ENCODE measurements around the gene DNAH9. TPM values are rescaled to one million over a fixed set of nuclear protein-coding genes. Genes with fewer than 3 reads are reported as not detected.

The DNAH9 gene
- total RNA-seq, 2 experiments from 2014 or later = not detected

DNA sequence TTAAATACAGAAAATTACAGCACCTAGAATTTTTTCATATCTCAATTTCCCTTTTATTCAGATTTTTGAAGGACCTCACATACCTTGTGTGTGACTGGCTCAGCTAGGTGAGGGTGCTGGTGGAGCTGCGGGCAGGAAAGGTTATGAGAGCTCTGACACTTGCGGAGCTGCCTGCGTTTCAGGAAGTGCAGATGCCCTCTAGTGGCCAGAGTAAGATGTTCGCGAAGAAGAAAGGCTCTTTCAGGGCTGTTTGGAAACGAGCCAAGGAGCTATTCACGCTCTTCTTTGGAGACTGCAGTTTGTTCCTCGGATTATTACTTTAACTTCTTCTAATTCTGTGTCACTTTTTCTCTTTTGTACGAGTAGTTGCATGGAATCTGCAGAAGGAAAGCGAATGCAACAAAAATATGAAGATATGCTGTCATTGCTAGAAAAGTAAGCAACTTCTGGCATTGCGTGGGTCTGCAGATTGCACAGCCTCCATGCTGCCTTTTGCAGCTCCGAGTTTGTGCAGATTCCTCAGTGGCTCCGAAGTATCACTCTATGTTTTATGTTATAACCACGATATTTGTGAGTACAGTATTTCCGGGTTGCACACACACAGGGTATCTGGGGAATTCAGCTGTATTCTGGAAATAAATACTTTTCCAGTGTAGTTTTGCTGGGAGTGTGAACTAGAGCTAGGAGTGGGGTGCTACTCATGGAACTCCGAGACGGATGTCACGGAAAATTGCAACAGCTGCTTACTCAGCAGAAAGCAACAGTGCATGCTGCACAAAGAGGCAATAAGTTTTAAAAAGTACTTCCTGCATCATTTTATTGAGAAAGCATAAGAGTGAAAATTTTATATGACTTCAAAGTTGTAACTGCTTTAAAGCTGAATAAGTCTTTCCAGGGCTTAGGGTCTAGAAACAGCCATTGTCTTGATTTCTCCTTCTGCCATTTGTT is 46.3 kb downstream of the DNAH9 start:
- Mint-ChIP-seq H3K27me3 (no peaks in the 10 kb centered on the region), H3K36me3 (ENCODE audit: low read depth) (no peaks in the 10 kb centered on the region), H3K9me3 (no peaks in the 10 kb centered on the region), H3K27ac (no peak overlapping the region), H3K4me1 (no peaks in the 10 kb centered on the region), H3K4me3 (no peak overlapping the region)
- CTCF ChIA-PET = interaction anchor here (1.1 to 1.2 kb wide), 5 partner anchors 9 to 769 kb away, joined by 3 to 11 read pairs (median 4); partner anchors contain the start of gene ZNF18
- POLR2A ChIA-PET = no interaction called here
- DNase-seq = peak; percentile 24

DNA sequence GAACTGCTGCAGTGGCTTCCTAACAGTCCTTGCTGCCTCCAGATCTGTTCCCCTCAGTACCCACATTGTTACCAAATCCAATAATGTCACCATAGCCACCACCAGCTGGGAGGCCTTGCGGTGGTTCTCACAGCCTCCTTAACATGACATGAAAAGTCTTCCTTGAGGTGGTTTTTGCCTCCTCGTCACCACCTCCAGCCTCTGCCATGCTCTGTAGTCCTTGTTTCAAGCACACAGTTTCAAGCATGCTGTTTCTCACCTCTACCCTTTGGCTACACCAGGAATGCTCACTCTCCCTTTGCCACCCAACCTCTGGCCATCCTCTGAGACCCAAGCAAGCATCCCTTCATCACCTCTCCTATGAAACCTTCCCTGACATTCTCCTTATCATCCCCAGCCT is 47.2 kb downstream of the DNAH9 start:
- no peaks in the 10 kb centered on the region for H3K36me3 Mint-ChIP-seq (ENCODE audit: low read depth)
- no peaks in the 10 kb centered on the region for H3K27me3 Mint-ChIP-seq
- POLR2A ChIA-PET = no interaction called here
- no peaks in the 10 kb centered on the region for H3K4me1 Mint-ChIP-seq
- no peak overlapping the region for H3K27ac Mint-ChIP-seq
- no peak overlapping the region for H3K4me3 Mint-ChIP-seq
- H3K9me3 Mint-ChIP-seq = no peaks in the 10 kb centered on the region
- CTCF ChIA-PET = no interaction called here
- no peak for DNase-seq

DNA sequence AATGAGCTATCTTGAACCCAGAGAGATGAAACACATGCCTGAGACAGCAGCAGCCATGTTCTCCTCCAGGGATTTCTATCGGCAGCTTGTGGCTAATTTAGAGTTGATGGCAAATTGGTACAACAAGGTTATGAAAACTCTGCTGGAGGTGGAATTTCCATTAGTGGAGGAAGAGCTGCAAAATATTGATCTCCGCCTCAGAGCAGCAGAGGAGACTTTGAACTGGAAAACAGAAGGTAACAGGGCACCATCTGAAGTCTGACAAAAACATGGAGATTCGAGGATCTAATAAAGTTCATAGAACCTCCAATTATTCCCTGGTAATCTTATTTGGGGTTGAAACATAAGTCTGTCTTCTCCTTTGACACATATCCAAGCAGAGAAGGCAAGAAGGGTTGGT is 52.8 kb downstream of the DNAH9 start:
- Mint-ChIP-seq H3K4me1 (no peaks in the 10 kb centered on the region), H3K27ac (no peak overlapping the region), H3K36me3 (ENCODE audit: low read depth) (no peaks in the 10 kb centered on the region), H3K27me3 (no peaks in the 10 kb centered on the region), H3K9me3 (peaks cover 2% of the 10 kb centered on the region), H3K4me3 (no peak overlapping the region)
- no peak for DNase-seq
- POLR2A ChIA-PET = no interaction called here
- CTCF ChIA-PET = no interaction called here

DNA sequence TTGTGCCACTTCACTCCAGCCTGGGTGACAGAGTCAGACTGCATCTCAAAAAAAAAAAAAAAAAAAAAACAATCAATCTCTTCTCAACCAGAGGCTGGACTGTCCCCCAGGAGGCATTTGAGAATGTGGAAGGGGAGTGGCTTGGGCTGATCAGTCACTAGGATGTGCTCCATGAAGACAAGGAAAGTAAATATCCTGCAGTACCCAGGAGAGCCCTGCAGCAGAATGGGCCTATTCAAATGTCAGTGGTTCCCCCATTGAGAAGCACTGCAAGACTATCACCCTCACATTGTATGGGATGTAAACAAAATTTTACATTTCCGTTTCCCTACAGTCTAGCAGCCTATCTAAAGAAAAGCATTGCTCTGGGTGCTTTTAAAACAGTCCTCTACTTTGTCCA is 70.3 kb downstream of the DNAH9 start:
- H3K27me3 Mint-ChIP-seq = no peaks in the 10 kb centered on the region
- no peak for DNase-seq
- ChIA-PET POLR2A (no interaction called here), CTCF (no interaction called here)
- H3K9me3 Mint-ChIP-seq = peaks cover 6% of the 10 kb centered on the region
- no peak overlapping the region for H3K27ac Mint-ChIP-seq
- no peaks in the 10 kb centered on the region for H3K4me1 Mint-ChIP-seq
- no peak overlapping the region for H3K4me3 Mint-ChIP-seq
- H3K36me3 Mint-ChIP-seq (ENCODE audit: low read depth) = no peaks in the 10 kb centered on the region

DNA sequence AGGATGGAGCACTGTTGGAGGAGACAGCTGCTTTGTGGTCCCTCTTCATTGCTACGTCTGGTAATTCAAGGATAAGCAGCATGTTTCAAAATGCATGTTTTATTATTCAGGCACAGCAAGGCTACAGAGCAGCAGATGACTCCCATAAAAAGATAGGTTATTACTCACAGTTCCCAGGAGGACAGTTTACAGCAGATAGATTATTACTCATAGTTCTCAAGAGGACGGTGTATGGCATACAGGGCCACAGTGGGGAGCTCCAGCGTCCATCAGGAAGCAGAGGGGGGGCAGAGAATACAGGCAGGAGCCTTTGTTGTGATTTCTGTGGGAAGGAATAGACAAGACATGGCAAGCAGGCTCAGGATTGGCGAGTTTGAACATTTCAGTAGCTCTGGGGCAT is 72.9 kb downstream of the DNAH9 start:
- H3K27ac Mint-ChIP-seq = no peak overlapping the region
- no peak overlapping the region for H3K4me3 Mint-ChIP-seq
- ChIA-PET CTCF (no interaction called here), POLR2A (no interaction called here)
- no peaks in the 10 kb centered on the region for H3K36me3 Mint-ChIP-seq (ENCODE audit: low read depth)
- no peak for DNase-seq
- no peaks in the 10 kb centered on the region for H3K4me1 Mint-ChIP-seq
- H3K27me3 Mint-ChIP-seq = no peaks in the 10 kb centered on the region
- peaks cover 3% of the 10 kb centered on the region for H3K9me3 Mint-ChIP-seq

DNA sequence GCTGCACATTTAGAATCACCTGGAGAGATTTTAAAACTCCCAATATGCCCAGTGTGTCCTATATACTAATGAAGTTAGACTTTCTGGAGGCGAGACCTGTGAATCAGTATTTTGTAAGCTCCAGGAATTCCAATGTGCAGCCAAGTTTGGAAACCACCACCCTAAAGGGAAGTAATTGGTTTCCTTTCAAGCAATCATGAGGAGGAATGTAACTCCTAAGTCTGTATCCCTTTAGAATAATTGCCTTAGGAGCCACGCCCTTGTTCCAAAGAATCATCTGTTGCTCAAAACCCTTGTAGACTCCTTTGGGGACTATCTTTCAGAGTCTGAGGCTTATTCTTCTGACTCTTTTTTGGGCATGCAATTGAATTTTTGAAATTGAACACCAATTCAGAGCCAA is 84.4 kb downstream of the DNAH9 start:
- ChIA-PET POLR2A (no interaction called here), CTCF (no interaction called here)
- Mint-ChIP-seq H3K27ac (no peak overlapping the region), H3K9me3 (peaks cover 4% of the 10 kb centered on the region), H3K4me1 (no peaks in the 10 kb centered on the region), H3K4me3 (no peak overlapping the region), H3K27me3 (no peaks in the 10 kb centered on the region), H3K36me3 (ENCODE audit: low read depth) (no peaks in the 10 kb centered on the region)
- no peak for DNase-seq

DNA sequence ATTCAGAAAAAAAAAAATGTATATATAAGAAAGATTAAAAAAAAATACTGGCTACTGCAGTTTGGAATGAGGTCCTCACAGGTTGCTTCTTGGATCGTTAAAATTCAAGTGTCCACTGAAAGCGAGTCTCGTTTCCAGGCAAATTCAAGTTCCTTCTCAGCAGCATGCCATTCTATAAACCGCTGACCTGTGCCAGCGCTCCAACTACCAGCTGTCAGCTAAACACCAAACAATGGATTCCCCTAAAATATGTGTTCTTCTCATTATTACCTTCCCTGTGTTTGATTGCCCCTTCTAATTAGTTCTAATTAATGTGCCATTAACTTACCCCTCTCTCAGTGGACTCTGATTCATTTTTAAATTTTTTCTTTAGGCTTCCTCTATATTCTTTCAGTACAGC is 92.4 kb downstream of the DNAH9 start:
- H3K36me3 Mint-ChIP-seq (ENCODE audit: low read depth) = no peaks in the 10 kb centered on the region
- peaks cover 5% of the 10 kb centered on the region for H3K9me3 Mint-ChIP-seq
- H3K4me3 Mint-ChIP-seq = no peak overlapping the region
- no peaks in the 10 kb centered on the region for H3K27me3 Mint-ChIP-seq
- ChIA-PET POLR2A (no interaction called here), CTCF (no interaction called here)
- DNase-seq = no peak
- no peak overlapping the region for H3K27ac Mint-ChIP-seq
- no peaks in the 10 kb centered on the region for H3K4me1 Mint-ChIP-seq

DNA sequence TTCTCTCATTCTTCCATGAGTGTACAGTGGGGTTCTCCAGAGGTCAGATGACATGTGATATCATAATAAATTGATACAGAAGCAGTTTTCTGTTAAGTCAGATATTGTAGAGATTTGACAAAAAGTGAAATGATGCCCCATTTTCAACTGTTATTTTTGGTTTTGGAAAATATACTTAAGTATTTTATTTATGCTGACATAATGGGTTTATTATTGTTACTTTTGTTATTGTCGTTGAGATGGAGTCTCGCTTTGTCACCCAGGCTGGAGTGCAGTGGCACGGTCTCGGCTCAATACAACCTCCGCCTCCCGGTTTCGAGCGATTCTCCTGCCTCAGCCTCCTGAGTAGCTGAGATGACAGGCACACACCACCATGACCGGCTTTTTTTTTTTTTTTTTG is 94.4 kb downstream of the DNAH9 start:
- no peaks in the 10 kb centered on the region for H3K4me1 Mint-ChIP-seq
- POLR2A ChIA-PET = no interaction called here
- no peaks in the 10 kb centered on the region for H3K36me3 Mint-ChIP-seq (ENCODE audit: low read depth)
- H3K27me3 Mint-ChIP-seq = no peaks in the 10 kb centered on the region
- no peak overlapping the region for H3K27ac Mint-ChIP-seq
- no peak for DNase-seq
- CTCF ChIA-PET = interaction anchor here (0.7 kb wide), 1 partner anchor 29 kb away, joined by 5 read pairs; no protein-coding TSS in a partner anchor
- no peak overlapping the region for H3K4me3 Mint-ChIP-seq
- peaks cover 4% of the 10 kb centered on the region for H3K9me3 Mint-ChIP-seq

DNA sequence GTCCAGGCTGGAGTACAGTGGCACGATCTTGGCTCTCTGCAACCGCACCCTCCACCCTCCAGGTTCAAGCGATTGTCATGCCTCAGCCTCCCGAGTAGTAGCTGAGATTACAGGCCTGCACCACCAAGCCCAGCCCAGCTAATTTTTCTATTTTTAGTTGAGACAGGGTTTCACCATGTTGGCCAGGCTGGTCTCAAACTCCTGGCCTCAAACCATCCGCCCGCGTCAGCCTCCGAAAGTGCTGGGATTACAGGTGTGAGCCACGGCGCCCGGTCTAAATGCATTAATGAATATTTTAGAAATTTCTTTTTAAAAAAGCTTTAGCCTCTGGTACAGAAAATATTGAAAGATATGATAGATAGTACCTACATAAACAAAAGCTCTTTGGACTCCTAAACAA is 95.0 kb downstream of the DNAH9 start:
- no peaks in the 10 kb centered on the region for H3K27me3 Mint-ChIP-seq
- peaks cover under 1% of the 10 kb centered on the region for H3K9me3 Mint-ChIP-seq
- H3K27ac Mint-ChIP-seq = no peak overlapping the region
- no peak overlapping the region for H3K4me3 Mint-ChIP-seq
- CTCF ChIA-PET = no interaction called here
- no peak for DNase-seq
- POLR2A ChIA-PET = no interaction called here
- H3K36me3 Mint-ChIP-seq (ENCODE audit: low read depth) = no peaks in the 10 kb centered on the region
- no peaks in the 10 kb centered on the region for H3K4me1 Mint-ChIP-seq

DNA sequence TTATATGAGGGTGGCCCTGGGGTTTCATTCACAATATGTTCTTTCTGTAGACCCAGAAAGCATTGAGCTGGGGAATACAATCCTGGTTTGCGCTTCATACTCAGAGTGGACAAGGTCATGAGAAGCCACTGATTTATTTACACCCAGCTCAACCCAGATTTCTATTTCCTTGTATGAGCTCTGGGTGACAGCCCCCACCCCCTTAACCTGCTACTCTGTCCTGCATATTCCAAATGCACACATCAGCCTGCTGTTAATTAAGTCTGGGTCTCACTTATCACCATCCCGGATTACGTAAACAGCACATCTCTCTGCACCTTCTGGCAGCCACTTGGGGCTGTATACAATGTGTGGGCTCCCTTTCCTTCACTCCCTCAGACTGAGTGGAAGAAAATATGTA is 102.4 kb downstream of the DNAH9 start:
- Mint-ChIP-seq H3K36me3 (ENCODE audit: low read depth) (no peaks in the 10 kb centered on the region), H3K27ac (no peak overlapping the region), H3K4me3 (no peak overlapping the region)

DNA sequence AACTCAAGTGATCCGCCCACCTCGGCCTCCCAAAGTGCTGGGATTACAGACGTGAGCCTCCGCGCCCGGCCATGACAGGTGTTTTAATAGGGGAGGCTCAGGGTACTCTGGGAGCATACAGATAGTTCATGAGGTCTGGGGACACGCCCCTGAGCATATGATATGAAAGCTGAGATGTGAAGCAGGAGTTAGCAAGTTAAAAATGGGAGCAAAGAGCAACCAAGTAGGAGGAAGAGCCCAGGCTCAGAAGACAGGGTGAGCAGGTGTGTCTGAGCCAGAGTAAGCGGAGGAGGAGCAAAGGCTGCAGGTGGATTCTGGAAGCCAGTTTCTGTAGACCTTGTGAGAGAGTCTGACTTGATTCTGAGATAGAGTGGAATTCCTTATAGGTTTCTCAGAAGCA is 103.6 kb downstream of the DNAH9 start:
- Mint-ChIP-seq H3K9me3 (peaks cover 6% of the 10 kb centered on the region), H3K4me3 (no peak overlapping the region), H3K36me3 (ENCODE audit: low read depth) (no peaks in the 10 kb centered on the region), H3K4me1 (no peaks in the 10 kb centered on the region), H3K27ac (no peak overlapping the region), H3K27me3 (no peaks in the 10 kb centered on the region)
- ChIA-PET POLR2A (no interaction called here), CTCF (no interaction called here)
- DNase-seq = no peak

More for the DNA sequence above, 102.4 kb downstream of the DNAH9 start:
- Mint-ChIP-seq H3K4me1 (no peaks in the 10 kb centered on the region), H3K27me3 (no peaks in the 10 kb centered on the region), H3K9me3 (peaks cover 6% of the 10 kb centered on the region)
- DNase-seq = no peak
- POLR2A ChIA-PET = no interaction called here
- CTCF ChIA-PET = no interaction called here

DNA sequence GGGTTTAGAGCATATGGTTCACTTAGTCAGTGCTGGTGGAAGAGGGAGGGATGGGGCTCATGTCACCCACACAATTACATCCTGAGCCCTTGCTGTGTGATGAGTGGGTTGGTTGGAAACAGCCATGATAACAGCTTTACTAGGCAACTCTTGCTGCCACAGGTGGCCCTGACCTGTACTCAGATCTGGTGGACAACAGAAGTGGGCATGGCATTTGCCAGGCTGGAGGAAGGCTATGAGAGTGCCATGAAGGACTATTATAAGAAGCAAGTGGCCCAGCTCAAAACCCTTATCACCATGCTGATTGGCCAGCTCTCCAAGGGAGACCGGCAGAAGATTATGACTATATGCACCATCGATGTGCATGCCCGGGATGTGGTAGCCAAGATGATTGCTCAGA is 105.8 kb downstream of the DNAH9 start:
- CTCF ChIA-PET = no interaction called here

DNA sequence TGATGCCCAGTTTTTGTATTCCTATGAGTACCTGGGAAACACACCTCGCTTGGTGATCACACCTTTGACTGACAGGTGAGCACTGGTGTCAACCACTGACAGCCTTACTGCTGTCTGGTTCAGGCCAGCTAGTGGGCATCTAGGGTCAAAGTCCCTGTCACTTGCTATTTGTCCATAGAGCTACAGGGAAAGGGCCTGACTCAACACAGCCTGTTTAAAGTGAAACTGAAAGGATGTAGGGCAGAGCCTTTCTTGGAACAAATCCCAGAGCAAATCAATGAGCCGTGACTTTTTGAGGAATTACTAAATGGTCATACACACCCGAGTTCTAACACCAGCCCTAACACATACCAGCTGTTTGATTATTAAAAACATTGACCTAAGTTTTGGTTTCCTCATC is 106.8 kb downstream of the DNAH9 start:
- DNase-seq = no peak
- Mint-ChIP-seq H3K36me3 (ENCODE audit: low read depth) (no peaks in the 10 kb centered on the region), H3K4me1 (no peaks in the 10 kb centered on the region), H3K9me3 (peaks cover 2% of the 10 kb centered on the region), H3K27me3 (no peaks in the 10 kb centered on the region), H3K27ac (no peak overlapping the region), H3K4me3 (no peak overlapping the region)
- POLR2A ChIA-PET = no interaction called here
- CTCF ChIA-PET = interaction anchor here (0.6 kb wide), 1 partner anchor 429 kb away, joined by 3 read pairs; no protein-coding TSS in a partner anchor

More for the DNA sequence above, 105.8 kb downstream of the DNAH9 start:
- no peaks in the 10 kb centered on the region for H3K27me3 Mint-ChIP-seq
- no peak overlapping the region for H3K27ac Mint-ChIP-seq
- POLR2A ChIA-PET = no interaction called here
- no peaks in the 10 kb centered on the region for H3K4me1 Mint-ChIP-seq
- no peak for DNase-seq
- no peak overlapping the region for H3K4me3 Mint-ChIP-seq
- peaks cover 6% of the 10 kb centered on the region for H3K9me3 Mint-ChIP-seq
- no peaks in the 10 kb centered on the region for H3K36me3 Mint-ChIP-seq (ENCODE audit: low read depth)

DNA sequence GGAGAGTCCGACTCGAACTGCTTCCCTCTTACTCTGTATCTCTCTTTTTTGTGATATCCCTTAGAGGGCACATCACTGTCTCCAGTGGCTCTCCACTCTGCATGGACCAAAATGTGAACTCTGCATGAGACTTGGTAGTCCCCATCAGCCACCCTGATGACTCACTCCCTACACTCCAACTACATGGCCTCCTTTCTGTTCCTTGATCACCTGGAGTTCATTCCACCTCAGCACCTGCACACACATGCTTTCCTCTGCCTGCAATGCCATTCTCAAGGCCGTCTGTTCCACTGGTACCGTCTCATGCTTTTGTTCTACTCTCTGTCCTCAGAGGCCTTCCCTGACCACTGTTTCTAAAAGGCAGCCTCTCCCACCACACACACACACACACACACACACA is 109.3 kb downstream of the DNAH9 start:
- POLR2A ChIA-PET = no interaction called here
- Mint-ChIP-seq H3K36me3 (ENCODE audit: low read depth) (no peaks in the 10 kb centered on the region), H3K9me3 (no peaks in the 10 kb centered on the region), H3K27ac (no peak overlapping the region), H3K27me3 (no peaks in the 10 kb centered on the region), H3K4me3 (no peak overlapping the region), H3K4me1 (no peaks in the 10 kb centered on the region)
- DNase-seq = no peak
- CTCF ChIA-PET = no interaction called here
